ENCODE results near the gene GSTT4.
"Not testable (repeated sequence)": the region's sequence is repeated elsewhere in the genome, so short reads cannot be mapped to it uniquely, and the experiment has no call there.

The GSTT4 gene

GRCh38 chr22:23986538-23987178 is 18.6 kb downstream of the GSTT4 start:
- DNase-seq (ENCODE audit: low read depth) = not testable (repeated sequence)

DNA sequence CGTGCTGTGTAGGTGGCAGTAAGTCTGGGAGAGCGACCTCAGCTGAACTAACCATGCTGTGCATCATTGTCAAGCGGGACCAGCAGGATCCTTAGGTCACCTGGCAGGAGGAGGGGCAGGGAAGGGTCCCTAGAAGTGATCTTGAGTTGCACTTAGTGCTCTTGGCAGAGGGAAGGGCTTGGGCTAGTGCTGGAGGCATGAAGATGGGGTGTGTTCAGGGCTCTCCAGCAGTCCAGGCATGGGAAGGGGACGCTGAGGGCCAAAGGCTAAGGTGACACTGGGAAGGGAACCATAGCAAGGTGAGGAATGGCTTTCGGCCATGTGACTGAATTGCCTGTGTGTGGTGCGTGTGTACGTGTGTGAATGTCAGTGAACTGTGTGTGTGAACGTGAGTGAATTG is 19.2 kb downstream of the GSTT4 start:
- DNase-seq (ENCODE audit: low read depth) = not testable (repeated sequence)

DNA sequence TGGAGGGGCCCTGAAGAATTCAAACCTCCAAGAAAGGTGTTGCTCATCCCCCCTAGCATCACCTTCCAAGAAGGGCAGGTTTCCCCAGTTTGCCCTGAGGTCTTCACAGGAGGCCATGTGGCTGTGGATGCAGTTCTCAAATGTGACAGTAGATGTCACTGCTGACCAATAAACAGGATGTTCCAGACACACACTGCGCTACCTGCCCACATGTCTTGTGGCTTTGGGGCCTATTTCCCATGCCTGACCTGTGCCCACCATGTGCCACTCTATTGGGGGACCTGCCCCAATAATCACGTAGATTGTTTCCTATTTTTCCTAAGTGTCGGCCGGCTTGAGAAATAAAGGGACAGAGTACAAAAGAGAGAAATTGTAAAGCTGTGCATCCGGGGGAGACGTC is 20.8 kb downstream of the GSTT4 start:
- DNase-seq (ENCODE audit: low read depth) = no peak

DNA sequence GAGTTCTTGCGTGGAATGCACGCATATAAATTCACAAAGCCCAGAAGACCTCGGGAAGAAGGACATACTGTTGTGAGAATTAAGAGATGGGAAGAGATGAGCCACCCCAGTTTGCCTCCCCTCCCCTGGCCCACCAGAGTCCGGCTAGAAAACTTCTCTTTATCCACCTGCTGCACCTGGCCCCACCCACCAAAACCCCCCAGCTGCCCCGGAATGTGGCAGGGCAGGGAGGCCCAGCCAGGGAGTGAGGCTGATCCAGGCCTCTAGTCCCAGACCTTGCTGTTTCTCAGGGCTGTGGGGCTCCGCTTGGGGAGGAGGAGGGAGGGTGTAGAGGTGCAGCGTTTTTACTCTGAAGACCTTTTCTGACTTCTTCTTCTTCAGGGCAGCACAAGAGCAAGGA is 24.7 kb downstream of the GSTT4 start:
- not testable (repeated sequence) for DNase-seq (ENCODE audit: low read depth)

DNA sequence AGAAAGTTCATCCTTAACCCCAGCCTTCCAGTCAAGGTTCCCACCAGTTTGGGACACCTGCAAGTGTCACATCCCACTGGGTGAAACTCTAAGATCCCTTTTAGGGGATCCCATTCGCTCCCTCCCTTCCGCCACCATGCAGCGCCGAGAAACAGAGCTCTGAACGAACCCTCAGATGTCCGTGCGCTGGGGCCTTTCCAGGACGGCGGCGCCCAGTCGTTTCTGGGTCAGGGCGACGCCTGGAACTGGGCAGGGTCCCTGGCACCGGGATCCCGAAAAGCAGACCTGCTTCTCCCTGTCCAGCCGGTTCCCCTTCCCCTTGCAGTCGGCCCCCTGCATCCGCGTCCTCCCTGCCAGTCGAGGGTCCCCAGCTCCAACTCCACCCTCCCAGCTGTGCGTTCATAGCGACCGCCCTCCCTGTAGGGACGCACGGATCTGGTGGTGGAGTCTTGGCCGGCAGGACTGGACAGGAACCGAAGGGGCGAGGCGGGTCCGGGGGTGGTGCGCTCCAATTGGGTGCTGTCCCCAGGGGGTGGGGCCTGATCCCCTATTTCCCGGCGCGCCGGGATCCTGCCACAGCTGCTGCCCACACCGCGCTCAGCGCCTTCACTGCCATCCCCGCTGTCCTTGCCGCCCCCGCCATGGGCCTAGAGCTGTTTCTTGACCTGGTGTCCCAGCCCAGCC is 25.6 kb downstream of the GSTT4 start, which contains the start of gene GSTT2:
Gene GSTT2 (plus strand): TSS at position 578 of the 684 bp plus-strand sequence.
- not testable (repeated sequence) for DNase-seq (ENCODE audit: low read depth)

- not testable (repeated sequence) for DNase-seq (ENCODE audit: low read depth)
Measured at GRCh38 chr22:23977304-23977703, 27.9 kb downstream of the GSTT4 start.

DNA sequence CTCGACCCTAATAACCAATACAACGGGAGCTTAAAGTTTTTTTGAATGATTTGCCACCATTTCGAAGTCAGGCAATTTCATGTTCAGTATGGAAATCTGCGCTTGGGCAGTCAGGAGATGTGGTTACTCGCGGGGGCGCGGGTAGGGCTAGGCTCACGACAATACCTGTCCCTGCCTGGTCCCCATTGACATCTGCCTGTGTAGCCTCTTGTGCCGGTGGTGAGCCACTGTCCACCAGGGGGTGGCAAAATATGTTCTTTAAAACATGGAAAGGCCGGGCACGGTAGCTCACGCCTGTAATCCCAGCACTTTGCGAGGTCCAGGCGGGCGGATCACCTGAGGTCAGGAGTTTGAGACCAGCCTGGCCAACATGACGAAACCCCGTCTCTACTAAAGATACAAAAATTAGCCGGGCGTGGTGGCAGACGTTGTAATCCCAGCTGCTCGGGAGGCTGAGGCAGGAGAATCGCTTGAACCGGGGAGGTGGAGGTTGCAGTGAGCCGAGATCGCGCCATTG is 30.4 kb downstream of the GSTT4 start:
- not testable (repeated sequence) for DNase-seq (ENCODE audit: low read depth)

- not testable (repeated sequence) for DNase-seq (ENCODE audit: low read depth)
Measured at GRCh38 chr22:23974345-23974744, 30.9 kb downstream of the GSTT4 start, which contains the start of gene DDT. Gene DDT, minus strand, starts transcription at chr22:23974441. Its CDS starts 27 bp downstream, at chr22:23974414.

DNA sequence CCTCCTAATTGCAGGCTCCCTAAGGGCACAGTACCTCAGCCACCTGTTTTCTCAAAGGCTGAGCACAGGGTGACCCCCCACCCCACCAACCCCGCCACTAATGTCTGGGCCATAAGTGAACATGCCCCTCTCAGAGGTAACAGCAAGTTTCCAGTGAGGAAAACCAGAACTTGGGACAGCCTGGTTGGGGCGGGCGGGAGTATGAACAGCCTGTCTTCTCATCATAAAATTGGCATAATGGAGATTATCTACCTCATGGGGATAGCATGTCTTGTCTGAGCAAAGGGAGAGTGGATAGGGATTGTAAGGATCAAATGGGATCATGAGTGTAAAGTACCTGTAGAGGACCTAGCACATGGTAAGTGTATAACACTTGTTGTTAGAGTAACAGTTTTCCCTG is 33.3 kb downstream of the GSTT4 start:
- not testable (repeated sequence) for DNase-seq (ENCODE audit: low read depth)

DNA sequence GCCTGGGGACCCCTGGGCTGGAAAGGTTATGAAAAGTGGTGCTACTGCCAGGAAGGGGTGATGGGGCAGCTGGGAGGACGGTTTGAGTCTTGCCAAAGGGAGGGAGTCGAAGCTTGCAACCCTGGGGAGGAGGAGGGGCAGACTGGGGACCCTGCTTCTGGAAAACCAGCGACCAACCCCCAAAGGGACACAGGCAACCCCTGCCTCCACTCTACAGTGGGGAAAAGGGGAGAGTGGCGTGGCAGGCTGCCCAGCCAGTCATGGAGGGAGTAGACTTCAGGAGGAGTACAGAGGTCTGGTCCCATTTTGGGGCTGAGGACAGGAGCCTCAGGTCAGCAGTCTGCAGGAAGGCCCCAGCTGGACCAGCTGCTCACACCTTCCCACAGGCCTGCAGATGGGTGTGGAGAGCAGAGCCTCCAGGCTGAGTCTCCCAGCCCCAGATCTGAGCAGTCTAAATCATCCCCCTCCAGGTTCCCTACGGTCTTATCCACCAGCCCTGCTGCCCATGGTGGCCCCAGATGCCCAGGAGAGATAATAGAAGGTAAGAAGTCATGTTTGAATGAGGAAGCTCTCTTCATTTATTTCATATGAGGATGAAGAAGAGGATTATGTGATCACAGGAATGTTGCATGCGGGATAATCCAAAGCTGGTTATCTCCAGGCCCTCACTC is 34.3 kb downstream of the GSTT4 start:
- DNase-seq (ENCODE audit: low read depth) = no peak

GRCh38 chr22:23970201-23970641 is 35.0 kb downstream of the GSTT4 start:
- no peak for DNase-seq (ENCODE audit: low read depth)

DNA sequence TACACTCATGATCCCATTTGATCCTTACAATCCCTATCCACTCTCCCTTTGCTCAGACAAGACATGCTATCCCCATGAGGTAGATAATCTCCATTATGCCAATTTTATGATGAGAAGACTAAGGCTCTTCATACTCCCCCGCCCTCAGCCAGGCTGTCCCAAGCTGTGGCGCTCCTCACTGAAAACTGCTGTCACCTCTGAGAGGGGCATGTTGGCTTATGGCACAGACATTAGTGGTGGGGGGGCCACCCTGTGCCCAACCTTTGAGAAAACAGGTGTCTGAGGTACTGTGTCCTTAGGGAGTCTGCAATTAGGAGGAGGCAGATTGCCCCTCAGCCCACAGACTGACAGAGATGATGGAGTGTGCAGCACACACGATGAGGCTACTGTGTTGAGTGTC is 36.2 kb downstream of the GSTT4 start:
- no peak for DNase-seq (ENCODE audit: low read depth)

GRCh38 chr22:23966568-23966967 is 38.7 kb downstream of the GSTT4 start, which contains the start of gene DDTL:
Gene DDTL, plus strand, starts transcription at chr22:23966888. Its CDS starts 27 bp downstream, at chr22:23966915.
- DNase-seq (ENCODE audit: low read depth) = not testable (repeated sequence)

DNA sequence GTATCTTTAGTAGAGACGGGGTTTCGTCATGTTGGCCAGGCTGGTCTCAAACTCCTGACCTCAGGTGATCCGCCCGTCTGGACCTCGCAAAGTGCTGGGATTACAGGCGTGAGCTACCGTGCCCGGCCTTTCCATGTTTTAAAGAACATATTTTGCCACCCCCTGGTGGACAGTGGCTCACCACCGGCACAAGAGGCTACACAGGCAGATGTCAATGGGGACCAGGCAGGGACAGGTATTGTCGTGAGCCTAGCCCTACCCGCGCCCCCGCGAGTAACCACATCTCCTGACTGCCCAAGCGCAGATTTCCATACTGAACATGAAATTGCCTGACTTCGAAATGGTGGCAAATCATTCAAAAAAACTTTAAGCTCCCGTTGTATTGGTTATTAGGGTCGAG is 39.2 kb downstream of the GSTT4 start:
- not testable (repeated sequence) for DNase-seq (ENCODE audit: low read depth)

DNA sequence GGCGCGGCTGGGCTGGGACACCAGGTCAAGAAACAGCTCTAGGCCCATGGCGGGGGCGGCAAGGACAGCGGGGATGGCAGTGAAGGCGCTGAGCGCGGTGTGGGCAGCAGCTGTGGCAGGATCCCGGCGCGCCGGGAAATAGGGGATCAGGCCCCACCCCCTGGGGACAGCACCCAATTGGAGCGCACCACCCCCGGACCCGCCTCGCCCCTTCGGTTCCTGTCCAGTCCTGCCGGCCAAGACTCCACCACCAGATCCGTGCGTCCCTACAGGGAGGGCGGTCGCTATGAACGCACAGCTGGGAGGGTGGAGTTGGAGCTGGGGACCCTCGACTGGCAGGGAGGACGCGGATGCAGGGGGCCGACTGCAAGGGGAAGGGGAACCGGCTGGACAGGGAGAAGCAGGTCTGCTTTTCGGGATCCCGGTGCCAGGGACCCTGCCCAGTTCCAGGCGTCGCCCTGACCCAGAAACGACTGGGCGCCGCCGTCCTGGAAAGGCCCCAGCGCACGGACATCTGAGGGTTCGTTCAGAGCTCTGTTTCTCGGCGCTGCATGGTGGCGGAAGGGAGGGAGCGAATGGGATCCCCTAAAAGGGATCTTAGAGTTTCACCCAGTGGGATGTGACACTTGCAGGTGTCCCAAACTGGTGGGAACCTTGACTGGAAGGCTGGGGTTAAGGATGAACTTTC is 44.0 kb downstream of the GSTT4 start, which contains the start of gene GSTT2B:
Gene GSTT2B (minus strand): TSS at position 112 of the 688 bp plus-strand sequence. CDS start 64 bp downstream, at position 48.
- not testable (repeated sequence) for DNase-seq (ENCODE audit: low read depth)

DNA sequence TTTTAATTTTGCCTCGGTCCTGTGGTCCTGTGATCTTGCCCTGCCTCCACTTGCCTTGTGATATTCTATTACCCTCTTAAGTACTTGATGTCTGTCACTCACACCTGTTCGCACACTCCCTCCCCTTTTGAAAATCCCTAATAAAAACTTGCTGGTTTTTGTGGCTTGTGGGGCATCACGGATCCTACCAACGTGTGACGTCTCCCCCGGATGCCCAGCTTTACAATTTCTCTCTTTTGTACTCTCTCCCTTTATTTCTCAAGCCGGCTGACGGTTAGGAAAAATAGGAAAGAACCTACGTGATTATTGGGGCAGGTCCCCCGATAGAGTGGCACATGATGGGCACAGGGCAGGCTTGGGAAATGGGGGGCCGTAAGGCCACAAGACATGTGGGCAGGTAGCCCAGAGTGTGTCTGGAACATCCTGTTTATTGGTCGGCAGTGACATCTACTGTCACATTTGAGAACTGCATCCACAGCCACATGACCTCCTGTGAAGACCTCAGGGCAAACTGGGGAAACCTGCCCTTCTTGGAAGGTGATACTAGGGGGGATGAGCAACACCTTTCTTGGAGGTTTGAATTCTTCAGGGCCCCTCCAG is 48.9 kb downstream of the GSTT4 start:
- DNase-seq (ENCODE audit: low read depth) = peak; percentile 73

DNA sequence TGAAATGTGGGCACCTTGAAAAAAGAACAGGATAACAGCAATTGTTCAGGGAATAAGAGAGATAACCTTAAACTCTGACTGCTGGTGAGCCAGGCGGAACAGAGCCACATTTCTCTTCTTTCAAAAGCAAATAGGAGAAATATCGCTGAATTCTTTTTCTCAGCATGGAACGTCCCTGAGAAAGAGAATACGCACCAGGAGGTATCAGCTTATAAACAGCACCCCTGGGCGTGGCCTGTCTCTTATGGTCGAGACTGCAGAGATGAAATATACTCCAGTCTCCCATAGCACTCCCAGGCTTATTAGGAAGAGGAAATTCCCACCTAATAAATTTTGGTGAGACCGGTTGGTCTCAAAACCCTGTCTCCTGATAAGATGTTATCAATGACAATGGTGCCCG is 49.4 kb downstream of the GSTT4 start:
- DNase-seq (ENCODE audit: low read depth) = not testable (repeated sequence)

- DNase-seq (ENCODE audit: low read depth) = not testable (repeated sequence)
Measured at GRCh38 chr22:23954991-23955305, 50.3 kb downstream of the GSTT4 start.

DNA sequence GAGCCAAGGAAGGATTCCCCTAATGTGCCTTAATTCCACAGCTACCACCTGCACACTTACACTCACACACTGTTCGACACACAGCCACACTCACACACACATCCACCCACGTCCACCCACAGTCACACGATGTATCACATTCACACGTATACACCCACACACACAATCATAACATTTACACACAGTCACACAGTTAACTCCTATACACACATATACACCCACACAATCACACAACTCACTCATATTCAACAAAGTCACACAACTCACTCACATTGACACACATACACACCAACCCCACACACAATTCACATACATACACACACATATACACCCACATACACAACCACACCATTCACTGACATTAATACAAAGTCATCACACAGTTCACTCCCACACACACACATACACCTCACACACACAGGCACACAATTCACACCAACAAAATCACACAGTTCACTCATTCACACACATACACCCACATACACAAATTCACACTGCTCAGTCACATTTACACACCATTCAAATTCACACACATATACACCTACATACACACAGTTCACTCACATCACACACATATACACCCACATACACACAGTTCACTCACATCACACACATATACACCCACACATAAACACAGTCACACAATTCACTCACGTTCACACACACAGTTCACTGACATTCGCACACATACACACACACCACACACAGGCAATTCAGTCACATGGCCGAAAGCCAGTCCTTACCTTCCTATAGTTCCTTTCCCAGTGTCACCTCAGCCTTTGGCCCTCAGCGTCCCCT is 50.9 kb downstream of the GSTT4 start:
- DNase-seq (ENCODE audit: low read depth) = not testable (repeated sequence)

DNA sequence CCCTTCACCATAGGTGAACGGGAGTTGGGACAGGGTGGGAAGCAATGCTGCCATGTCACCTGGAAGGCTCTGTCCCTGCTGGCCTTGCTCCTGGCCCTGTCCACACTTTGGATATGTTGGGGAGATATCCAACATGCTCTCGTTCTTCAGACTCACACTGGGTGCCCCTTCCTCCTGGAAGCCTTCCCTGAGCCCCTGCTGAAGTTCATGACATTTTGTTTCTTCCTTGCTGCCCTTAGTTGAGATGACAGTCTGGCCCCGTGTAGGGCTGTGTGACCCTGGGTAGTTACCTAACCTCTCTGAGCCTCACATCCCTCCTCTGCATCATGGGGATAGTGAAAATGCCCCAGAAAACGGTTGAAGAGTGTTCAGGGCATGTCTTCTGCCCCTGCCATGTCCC is 51.8 kb downstream of the GSTT4 start:
- not testable (repeated sequence) for DNase-seq (ENCODE audit: low read depth)

Measured in EH (cell line).